ENCODE results near the gene ZNF804B. TPM values are rescaled to one million over a fixed set of nuclear protein-coding genes. Genes with fewer than 3 reads are reported as not detected.

Gene ZNF804B
- total and polyA plus RNA-seq, 9 of the 15 experiments (the other 6 are each of a cell fraction or from before 2014, with no cell fraction given) = 0.04 to 0.22 (median 0.09) TPM; not detected in 6

DNA sequence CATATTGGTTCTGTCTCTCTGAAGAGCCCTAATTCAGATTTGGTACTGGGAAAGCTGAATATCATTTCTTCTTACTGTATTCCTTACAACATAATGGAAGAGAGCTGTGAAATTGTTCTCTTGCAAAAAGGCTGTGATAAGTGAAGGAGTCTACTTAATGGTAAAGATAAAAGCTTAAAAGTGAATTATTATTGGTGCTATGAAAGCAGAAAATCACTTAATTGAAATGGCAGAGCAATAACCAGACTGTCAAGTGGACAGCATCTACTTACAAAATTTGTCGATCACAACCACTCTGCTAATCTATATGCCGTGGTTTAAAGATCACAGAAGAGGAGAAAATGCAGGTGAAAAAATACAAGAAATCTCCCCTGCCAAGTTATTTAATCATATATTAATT, 300.7 kb downstream of the ZNF804B start:
- ChIA-PET POLR2A (no interaction called here), CTCF (ENCODE audit: low intra/inter-chr PET ratio) (no interaction called here)
- Histone ChIP-seq H3K79me2 (ENCODE audit: control insufficient read depth, insufficient read depth, low read length) (no peaks in the 10 kb centered on the region), H3K4me3 (no peak overlapping the region), H4K20me1 (replicated peaks; ENCODE audit: control insufficient read depth, insufficient read depth, low read length) (no peaks in the 10 kb centered on the region), H3K9ac (ENCODE audit: insufficient read depth in 1 of 2, low read depth in 2 of 2, low read length in 2 of 2) (no peak overlapping the region), H3K27me3 (ENCODE audit: control insufficient read depth in 2 of 2, insufficient read depth in 2 of 2, low read length in 2 of 2) (no peaks in the 10 kb centered on the region), H3K9me3 (replicated peaks; ENCODE audit: control insufficient read depth, insufficient read depth, low read depth, low read length) (0 out of 2 replicates have a peak, but pooled peaks cover 2% of the 10 kb centered on the region), H3K27ac (ENCODE audit: extremely low read depth, low read depth, low read length) (no peak overlapping the region), H3K36me3 (ENCODE audit: control insufficient read depth, insufficient read depth, low read length) (no peaks in the 10 kb centered on the region), H3K9me1 (ENCODE audit: control insufficient read depth, insufficient read depth, low read length) (no peaks in the 10 kb centered on the region), H2AFZ (ENCODE audit: low read depth, low read length) (no peak overlapping the region), H3K4me2 (ENCODE audit: insufficient read depth, low read length) (no peak overlapping the region), H3K4me1 (replicated peaks in 1 of 2; ENCODE audit: control insufficient read depth in 2 of 2, insufficient read depth in 2 of 2, low read length in 2 of 2) (no peaks in the 10 kb centered on the region)
- no peak for FAIRE-seq
- intact Hi-C loops (cut with micrococcal nuclease) = no loop called here
- WGBS (ENCODE audit: insufficient coverage, low coverage, missing lambda C conversion rate) = 0% methylated on average over 2 of the region's 2 CpGs
- no peak for ATAC-seq
- DNase-seq (ENCODE audit: extremely low read depth in 1 of 4, low spot score in 3 of 4) = no peak
- BruUV-seq (replicated peaks) = no TSS peak
- in situ Hi-C loops (cut with MboI) = no loop called here
- TF ChIP-seq ZNF589 (CRISPR knock-in tag; IDR thresholded peaks at IDR 0.05; ENCODE audit: low read depth) = no peak
- TF ChIP-seq SRSF7 (optimal IDR thresholded peaks at IDR 0.05; ENCODE audit: low read depth, low read length) = no peak
- TF ChIP-seq SRF (CRISPR knock-in tag; IDR thresholded peaks at IDR 0.05) = no peak
- TF ChIP-seq ZNF41 (CRISPR knock-in tag; conservative IDR thresholded peaks at IDR 0.05) = no peak
- TF ChIP-seq ZNF316 (IDR thresholded peaks at IDR 0.05) = no peak
- no peak for TF ChIP-seq GATAD2A (IDR thresholded peaks at IDR 0.05)
- no peak for TF ChIP-seq ZBTB40 (IDR thresholded peaks at IDR 0.05)
- TF ChIP-seq ZBTB40 (CRISPR knock-in tag; IDR thresholded peaks at IDR 0.05) = no peak
- TF ChIP-seq TCF3 (CRISPR knock-in tag; IDR thresholded peaks at IDR 0.05) = no peak
- TF ChIP-seq ZNF639 (CRISPR knock-in tag; conservative IDR thresholded peaks at IDR 0.05 in 1 of 2, IDR thresholded peaks at IDR 0.05 in 1 of 2) = no peak
- no peak for TF ChIP-seq BRF2 (IDR thresholded peaks at IDR 0.05; ENCODE audit: borderline replicate concordance, insufficient read depth, insufficient read length)

Measured in K562 (cell line).